Heart left ventricle (tissue), 16 donors: ENCODE results near the gene TAOK2. TPM values are rescaled to one million over a fixed set of nuclear protein-coding genes. Genes with fewer than 3 reads are reported as not detected.

ENCODE experiments used
- ATAC-seq, 4 donors: fragments of 200-7000 bp; cut with Tn5 transposase; one replicate each; pipeline ENCODE4 v1.9.1; 2020 to 2022; ENCODE audit warnings: moderate library complexity in 4 of 4, mild to moderate bottlenecking in 3 of 4, moderate number of reproducible peaks in 1 of 4
- DNase-seq, 5 donors: peaks; one replicate each; pipeline ENCODE4 v3.0.0-alpha.2; 2020
- H3K27ac ChIP-seq, 12 donors: fragments of 200-600 bp; sonication (generic) in 4 of 12; one replicate each; pipeline versions ENCODE4 v1.5.0 to v1.8.0; 2016 to 2022; ENCODE audit warnings: mild to moderate bottlenecking in 2 of 12
- H3K27me3 ChIP-seq, 9 donors: fragments of 200-600 bp; sonication (generic) in 2 of 9; one replicate each; pipeline versions ENCODE4 v1.5.1 to v1.8.0; 2016 to 2022; ENCODE audit warnings: mild to moderate bottlenecking in 3 of 9
- H3K36me3 ChIP-seq, 9 donors: fragments of 200-600 bp; sonication (generic) in 2 of 9; one replicate each; pipeline versions ENCODE4 v1.5.0 to v1.8.0; 2018 to 2022; ENCODE audit warnings: mild to moderate bottlenecking in 2 of 9
- H3K4me1 ChIP-seq, 12 donors: fragments of 200-600 bp; sonication (generic) in 4 of 12; one replicate each; pipeline versions ENCODE4 v1.5.0 to v1.8.0; 2016 to 2022; ENCODE audit warnings: mild to moderate bottlenecking in 3 of 12
- H3K4me3 ChIP-seq, 12 donors: fragments of 200-600 bp; sonication (generic) in 4 of 12; one replicate each; pipeline versions ENCODE4 v1.5.0 to v1.8.0; 2017 to 2022; ENCODE audit warnings: mild to moderate bottlenecking in 9 of 12, moderate library complexity in 4 of 12
- H3K9me3 ChIP-seq, 12 donors: fragments of 200-600 bp; sonication (generic) in 4 of 12; one replicate each; pipeline versions ENCODE4 v1.5.0 to v1.8.0; 2016 to 2022; ENCODE audit warnings: mild to moderate bottlenecking in 1 of 12
- CTCF ChIP-seq, 12 donors: fragments of 200-600 bp; sonication (generic) in 4 of 12; IDR thresholded peaks; one replicate each; pipeline versions ENCODE4 v1.5.0 to v1.8.0; 2018 to 2022; ENCODE audit warnings: antibody characterized with exemption in 12 of 12, mild to moderate bottlenecking in 5 of 12
- POLR2A ChIP-seq, 2 donors: fragments of 450-650 bp; IDR thresholded peaks; one replicate each; pipeline ENCODE4 v1.6.1; 2017; ENCODE audit warnings: antibody characterized with exemption in 2 of 2, mild to moderate bottlenecking in 2 of 2, moderate library complexity in 2 of 2
- whole genome bisulfite sequencing, 4 donors: extraction: QIAGEN DNeasy Blood & Tissue Kit in 2 of 4; methylation state at CpG; one replicate each; pipeline versions ENCODE4 v1.1.5 to v1.1.7; 2013 to 2018; 5-methylcytosine and 5-hydroxymethylcytosine counted together
- intact Hi-C, 10 donors: fragments of 100-400 bp; cut with DNase I; formaldehyde crosslinking; loops; one replicate each; pipeline versions ENCODE4 v1.11.1 to v1.14.2; 2022
- long read RNA-seq, 3 donors: library from polyadenylated mRNA; unstranded; transcript quantifications; one replicate each; pipeline ENCODE4 v2.0.0, GENCODE V29; 2020 to 2021
- polyA plus RNA-seq, 2 donors: library from polyadenylated mRNA; stranded (reverse); fragments of 200-250 nt; gene quantifications; one replicate each; pipeline ENCODE4 v1.2.3, GENCODE V29; 2013
- total RNA-seq, 9 donors: library from RNA; depleted of rRNA in 2 of 9; stranded (reverse); fragments of >200 nt in 2 of 9; fragmentation: NEBNext Ultra II Directional in 3 of 9; extraction: Animal tissue kit (Norgen Biotek cat#: 25700) in 3 of 9; gene quantifications; one replicate each; pipeline versions ENCODE4 v1.1.0 to v1.2.4, GENCODE V29; 2016 to 2023
- donor health status: ischemic (EF 13 %, LVEDD 7.1; RV severe dilation, severe dysfunction).
- donor health status: healthy with polysubstance abuse.
- donor health status: DM: no; HTN: yes; CAD: no.
- donor health status: DM: no; HTN: no; CAD: no.
- donor health status: ischemic (EF 25% LVEDD 6.9; RV normal size, moderate dysfunction).
- donor health status: ischemic (EF 25% LVEDD 5.7; RV mildly dilated, moderate dysfunction).
- donor health status: healthy.
- donor health status: DM: yes; HTN: yes; CAD: no.
- donor health status: ischemic (EF 35%, LVEDD 5.7; RV mildly dilated, moderate dysfunction).
- donor health status: nonischemic (EF 11% LVEDD 7.7; RV severe dilation, severe dysfunction).
- donor health status: DM: yes; HTN: yes; CAD: no.
- donor health status: PGD.
- donor health status: ischemic (EF 29% LVEDD 5.4; RV normal size, mild dysfunction).
- donor health status: nonischemic (EF 23%, LVEDD 6.1; RV moderate dilation, normal function).

Gene TAOK2
- 10 to 100 TPM; 29.5 to 47.9 (median 35.1) TPM for total RNA-seq
- polyA plus RNA-seq = 10 to 100 TPM; 36.3 to 37.8 TPM
- long read RNA-seq, donor 1, full-length matches to known transcripts = 4 of 43 reads
- long read RNA-seq, donor 1, partial matches to known transcripts = 21 of 43 reads
- long read RNA-seq, donor 1, other reads (novel, unspliced or antisense) = 18 of 43 reads
- long read RNA-seq, donor 2, full-length matches to known transcripts = 4 of 35 reads
- long read RNA-seq, donor 2, partial matches to known transcripts = 18 of 35 reads
- long read RNA-seq, donor 2, other reads (novel, unspliced or antisense) = 13 of 35 reads
- long read RNA-seq, donor 3, full-length matches to known transcripts = 8 of 36 reads
- long read RNA-seq, donor 3, partial matches to known transcripts = 23 of 36 reads
- long read RNA-seq, donor 3, other reads (novel, unspliced or antisense) = 5 of 36 reads

- Histone ChIP-seq H3K4me3 (peak within 1 kb of the TSS; percentile 66 to 98 (median 90)), H3K27me3 (no peaks in the 10 kb centered on the region), H3K4me1 (peaks cover 0 to 54% (median 37%) of the 10 kb centered on the region in 12 donors), H3K9me3 (no peaks in the 10 kb centered on the region), H3K27ac (peak within 1 kb of the TSS; percentile 87 to 99 (median 96)), H3K36me3 (peaks cover 0 to 52% (median 44%) of the 10 kb centered on the region in 9 donors)
- DNase-seq (peak; percentile 99 to 100 (median 99)), ATAC-seq (peak; percentile 95 to 98 (median 97))
- TF ChIP-seq CTCF (IDR thresholded peaks at IDR 0.05) (no peak), POLR2A (IDR thresholded peaks at IDR 0.05) (peak; percentile 65 to 95)
- 2% methylated on average over 53 to 75 of the region's 75 CpGs for WGBS, 4 donors
- intact Hi-C loops = loop anchor here in 5 of 10 donors (1.0 to 5.0 kb wide), 6 partner anchors 11 to 1021 kb away; partner anchors contain the start of genes KCTD13 (in 3 of the 5), HIRIP3 (in 2 of the 5), NFATC2IP (in 1 of the 5) and TMEM219 (in 1 of the 5)
These were observed at the start of gene TAOK2 for GRCh38 chr16:29973384-29974246. Gene TAOK2, plus strand, starts transcription at chr16:29973868. Its CDS starts 3,905 bp downstream, at chr16:29977773.

- Histone ChIP-seq H3K27ac (peak overlapping the region in 6 of 12 donors; percentile 86 to 96 (median 90)), H3K4me3 (peak overlapping the region; percentile 72 to 100 (median 92)), H3K4me1 (peaks cover 4 to 27% (median 18%) of the 10 kb centered on the region in 12 donors), H3K9me3 (no peaks in the 10 kb centered on the region), H3K27me3 (no peaks in the 10 kb centered on the region), H3K36me3 (peaks cover 0 to 34% (median 29%) of the 10 kb centered on the region in 9 donors)
- intact Hi-C loops = loop anchor here in 6 of 10 donors (5.0 to 10.0 kb wide), 5 partner anchors 37 to 82 kb away; partner anchors contain the start of genes TMEM219 (in 3 of the 6), HIRIP3 (in 2 of the 6), INO80E (in 2 of the 6) and TAOK2 (in 1 of the 6)
- DNase-seq (no peak), ATAC-seq (no peak)
- TF ChIP-seq CTCF (IDR thresholded peaks at IDR 0.05) = no peak
- TF ChIP-seq POLR2A (IDR thresholded peaks at IDR 0.05) = no peak
- 9 to 10% (median 10%) methylated on average over 9 of the region's 9 CpGs for WGBS, 4 donors
These were observed 48.4 kb upstream of the TAOK2 start for GRCh38 chr16:29925105-29925756.

- H3K27ac ChIP-seq = peak within 1 kb of the TSS; percentile 72 to 96 (median 88)
- WGBS, 4 donors = 0 to 1% (median 0%) methylated on average over 69 to 89 of the region's 89 CpGs
- intact Hi-C loops = loop anchor here in 7 of 10 donors (1.0 to 10.0 kb wide), 9 partner anchors 26 to 81 kb away; partner anchors contain the start of genes INO80E (in 3 of the 7), TMEM219 (in 3 of the 7), HIRIP3 (in 2 of the 7) and TAOK2 (in 2 of the 7)
These were observed 47.6 kb upstream of the TAOK2 start, which contains the start of gene KCTD13 for GRCh38 chr16:29925781-29926710. Gene KCTD13, minus strand, starts transcription at chr16:29926226. Its CDS starts 193 bp downstream, at chr16:29926033.

More at GRCh38 chr16:29925781-29926710, 47.6 kb upstream of the TAOK2 start, which contains the start of gene KCTD13:
- Histone ChIP-seq H3K4me3 (peak within 1 kb of the TSS; percentile 72 to 100 (median 92)), H3K27me3 (no peaks in the 10 kb centered on the region), H3K9me3 (no peaks in the 10 kb centered on the region), H3K36me3 (peaks cover 0 to 26% (median 21%) of the 10 kb centered on the region in 9 donors), H3K4me1 (peaks cover 4 to 27% (median 18%) of the 10 kb centered on the region in 12 donors)
- ATAC-seq (peak; percentile 89 to 99 (median 99)), DNase-seq (peak; percentile 85 to 95 (median 89))
- TF ChIP-seq POLR2A (IDR thresholded peaks at IDR 0.05) (peak in 1 of 2 donors; percentile 93), CTCF (IDR thresholded peaks at IDR 0.05) (no peak)
